Measurements from ENCODE around the gene MPC2. TPM values are rescaled to one million over a fixed set of nuclear protein-coding genes. Genes with fewer than 3 reads are reported as not detected.
"Not testable (repeated sequence)": the region's sequence is repeated elsewhere in the genome, so short reads cannot be mapped to it uniquely, and the experiment has no call there.

The MPC2 gene
- total RNA-seq, 2 experiments from 2014 or later, result 69.7 to 70.2 TPM

DNA sequence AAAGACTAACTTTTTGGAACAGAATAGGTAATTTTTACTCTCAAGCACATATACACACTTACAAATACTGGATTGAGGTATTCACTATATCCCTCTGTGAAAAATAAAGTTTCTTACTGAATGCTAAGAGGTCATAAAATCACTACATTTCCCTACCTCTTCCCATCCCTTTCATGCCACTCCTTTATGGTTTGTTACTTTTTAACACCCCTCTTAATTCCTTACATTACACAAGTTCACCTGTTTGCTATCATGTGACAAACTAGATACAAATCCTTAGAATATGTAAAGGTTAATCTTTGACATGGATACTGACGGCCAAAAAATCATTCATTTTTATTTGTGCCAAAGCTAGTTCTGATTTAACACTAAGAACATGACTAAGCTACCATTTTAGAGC, 7.1 kb downstream of the MPC2 start:
- Mint-ChIP-seq H3K27ac (no peak overlapping the region), H3K36me3 (ENCODE audit: low read depth) (no peaks in the 10 kb centered on the region), H3K9me3 (no peaks in the 10 kb centered on the region), H3K27me3 (ENCODE audit: low read depth) (no peaks in the 10 kb centered on the region), H3K4me1 (ENCODE audit: low read depth) (peaks cover 24% of the 10 kb centered on the region), H3K4me3 (no peak overlapping the region)
- no peak for DNase-seq
- CTCF ChIA-PET, result interaction anchor here (0.6 to 1.4 kb wide), 5 partner anchors 16 to 84 kb away, joined by 3 read pairs; partner anchors contain the start of gene ADCY10
- intact Hi-C loops (cut with micrococcal nuclease), result loop anchor here (10.0 kb wide), 1 partner anchor 1965 kb away; the partner anchor contains the start of gene SCYL3

DNA sequence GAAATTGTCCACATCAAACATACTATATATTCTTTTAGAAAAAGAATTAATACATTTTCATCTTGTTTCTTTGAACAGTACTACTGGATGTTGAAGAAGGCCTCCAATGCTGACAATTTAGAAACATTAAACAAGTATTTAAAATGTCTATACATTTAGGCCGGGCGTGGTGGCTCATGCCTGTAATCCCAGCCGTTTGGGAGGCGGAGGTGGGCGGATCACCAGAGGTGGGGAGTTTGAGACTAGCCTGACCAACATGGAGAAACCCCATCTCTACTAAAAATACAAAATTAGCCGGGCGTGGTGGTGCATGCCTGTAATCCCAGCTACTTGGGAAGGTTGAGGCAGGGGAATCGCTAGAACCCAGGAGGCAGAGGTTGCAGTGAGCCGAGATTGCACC, 8.0 kb downstream of the MPC2 start:
- H3K27me3 Mint-ChIP-seq (ENCODE audit: low read depth); CTCF ChIA-PET; H3K27ac Mint-ChIP-seq; intact Hi-C loops (cut with micrococcal nuclease); H3K36me3 Mint-ChIP-seq (ENCODE audit: low read depth); H3K4me3 Mint-ChIP-seq; DNase-seq; H3K9me3 Mint-ChIP-seq: not testable (repeated sequence)
- peaks cover 17% of the 10 kb centered on the region for H3K4me1 Mint-ChIP-seq (ENCODE audit: low read depth)

DNA sequence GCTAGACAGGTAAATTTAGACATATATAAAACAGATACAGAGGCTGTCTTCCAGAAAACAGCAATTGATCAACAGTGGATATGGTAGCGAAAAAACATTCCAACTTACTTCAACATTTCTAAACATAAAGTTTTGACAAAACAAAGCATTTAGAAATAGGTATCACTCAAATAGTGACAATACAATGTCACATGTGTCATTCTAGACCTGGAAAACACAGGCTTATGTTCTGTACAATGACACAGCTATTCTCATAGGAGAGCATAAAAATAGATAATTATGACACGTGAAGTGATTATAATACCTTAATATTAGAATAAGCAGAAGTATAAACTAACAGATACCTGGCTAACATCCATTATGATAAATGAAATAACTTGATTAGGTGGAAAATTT, 8.4 kb downstream of the MPC2 start:
- CTCF ChIA-PET, result interaction anchor here (1.1 kb wide), 1 partner anchor 42 kb away, joined by 3 read pairs; no protein-coding TSS in a partner anchor
- Mint-ChIP-seq H3K9me3 (no peaks in the 10 kb centered on the region), H3K27ac (no peak overlapping the region), H3K27me3 (ENCODE audit: low read depth) (no peaks in the 10 kb centered on the region), H3K4me3 (no peak overlapping the region), H3K36me3 (ENCODE audit: low read depth) (no peaks in the 10 kb centered on the region), H3K4me1 (ENCODE audit: low read depth) (peaks cover 13% of the 10 kb centered on the region)
- intact Hi-C loops (cut with micrococcal nuclease), result no loop called here
- no peak for DNase-seq

DNA sequence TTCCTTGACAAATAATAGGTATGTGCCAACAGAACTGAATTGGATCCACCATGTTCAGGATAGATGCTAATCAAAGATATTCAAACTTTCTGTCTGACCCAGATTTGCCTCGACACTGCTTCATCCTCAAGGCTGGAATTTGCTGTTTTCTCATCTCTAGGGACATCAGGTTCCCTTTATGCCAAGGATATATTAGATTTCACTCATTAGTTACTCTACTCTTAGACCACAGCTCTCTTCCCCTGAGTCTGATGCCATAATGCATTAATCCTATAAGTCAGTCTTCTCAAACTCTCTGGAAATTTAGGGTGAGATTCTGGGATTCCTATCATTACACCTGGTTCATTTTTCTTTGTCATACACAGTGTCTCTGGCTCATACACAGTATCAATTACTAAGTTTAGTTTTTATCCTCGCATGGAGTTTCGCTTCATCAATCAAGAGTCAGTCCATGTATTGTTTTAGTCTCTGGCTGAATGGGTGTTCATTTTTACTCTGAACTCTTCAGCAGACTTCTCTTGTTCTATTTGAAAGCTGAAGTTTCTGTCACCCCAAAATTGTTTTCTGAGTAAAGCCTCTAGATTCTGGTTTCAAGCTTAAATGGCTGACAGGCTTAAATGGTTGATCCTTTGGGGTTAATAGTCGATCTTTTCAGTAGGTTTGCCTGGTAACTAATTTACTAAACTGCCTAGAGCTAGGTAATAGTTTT, 9.7 kb downstream of the MPC2 start:
- CTCF ChIA-PET, result interaction anchor here (0.8 to 1.4 kb wide), 4 partner anchors 9 to 157 kb away, joined by 3 to 5 read pairs (median 3); no protein-coding TSS in a partner anchor
- Mint-ChIP-seq H3K36me3 (ENCODE audit: low read depth) (peaks cover 3% of the 10 kb centered on the region), H3K4me3 (no peak overlapping the region), H3K9me3 (no peaks in the 10 kb centered on the region), H3K27ac (no peak overlapping the region), H3K27me3 (ENCODE audit: low read depth) (no peaks in the 10 kb centered on the region), H3K4me1 (ENCODE audit: low read depth) (peaks cover 13% of the 10 kb centered on the region)
- intact Hi-C loops (cut with micrococcal nuclease), result no loop called here
- no peak for DNase-seq

DNA sequence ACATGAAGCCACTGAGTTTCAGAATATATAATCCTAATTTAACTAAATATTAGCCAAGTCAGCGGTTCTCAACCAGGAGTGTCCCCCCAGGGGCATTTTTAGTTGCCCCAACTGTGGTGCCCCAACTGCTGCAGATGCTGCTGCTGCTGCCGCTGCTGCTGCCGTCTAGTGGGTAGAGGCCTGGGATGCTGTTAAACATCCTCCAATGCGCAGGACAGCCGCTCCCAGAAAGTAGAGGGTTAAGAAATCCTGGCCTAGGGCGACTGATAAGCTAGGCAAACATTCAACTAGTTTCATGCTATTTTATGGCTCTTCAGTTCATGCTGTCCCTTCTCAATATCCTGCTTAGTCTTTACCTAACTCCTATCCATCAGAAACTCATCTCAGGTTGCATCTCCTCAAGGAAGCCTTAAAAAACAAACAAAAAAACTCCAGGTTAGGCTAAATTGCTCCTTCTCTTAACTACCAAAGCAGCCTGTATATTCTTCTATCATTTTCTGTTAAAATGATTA, 10.3 kb downstream of the MPC2 start:
- Mint-ChIP-seq H3K4me3 (no peak overlapping the region), H3K36me3 (ENCODE audit: low read depth) (peaks cover 5% of the 10 kb centered on the region), H3K27ac (no peak overlapping the region), H3K27me3 (ENCODE audit: low read depth) (no peaks in the 10 kb centered on the region), H3K4me1 (ENCODE audit: low read depth) (peaks cover 17% of the 10 kb centered on the region), H3K9me3 (no peaks in the 10 kb centered on the region)
- intact Hi-C loops (cut with micrococcal nuclease), result no loop called here
- CTCF ChIA-PET, result interaction anchor here (1.4 kb wide), 1 partner anchor 9 kb away, joined by 5 read pairs; no protein-coding TSS in a partner anchor
- DNase-seq, result no peak

DNA sequence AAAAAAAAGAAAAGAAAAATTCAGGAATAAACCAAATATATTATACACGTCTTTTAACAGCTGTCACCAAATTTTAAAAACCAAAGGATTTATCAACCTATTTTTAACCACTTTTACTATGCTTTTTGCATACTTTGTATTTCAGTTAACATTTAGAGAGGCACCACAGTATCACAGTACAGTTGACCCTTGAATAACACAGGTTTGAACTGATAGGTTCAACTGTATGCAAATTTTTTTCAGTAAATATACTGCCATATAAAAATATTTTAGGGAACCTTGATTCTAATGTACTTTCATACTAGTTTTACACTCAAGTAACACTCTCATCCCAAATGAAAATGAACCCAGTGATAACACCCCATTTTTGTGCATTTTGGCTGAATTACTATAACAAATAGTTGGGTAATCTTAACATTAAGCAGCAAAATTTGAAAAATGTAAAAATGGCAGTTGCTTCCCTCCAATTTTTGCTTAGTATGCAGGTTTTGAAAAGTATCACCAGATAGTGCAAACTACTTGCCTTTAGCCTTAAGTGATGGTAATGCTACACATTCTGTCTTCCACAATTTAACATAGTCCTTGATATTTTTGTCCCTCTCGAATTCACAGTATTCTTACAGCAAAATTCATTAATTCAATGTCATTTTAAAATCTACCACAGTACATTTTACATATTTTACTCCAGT, 12.2 kb downstream of the MPC2 start:
- H3K4me3 Mint-ChIP-seq, result no peak overlapping the region
- H3K27ac Mint-ChIP-seq, result no peak overlapping the region
- CTCF ChIA-PET, result no interaction called here
- H3K4me1 Mint-ChIP-seq (ENCODE audit: low read depth), result peaks cover 15% of the 10 kb centered on the region
- peaks cover 5% of the 10 kb centered on the region for H3K36me3 Mint-ChIP-seq (ENCODE audit: low read depth)
- DNase-seq, result no peak
- no peaks in the 10 kb centered on the region for H3K27me3 Mint-ChIP-seq (ENCODE audit: low read depth)
- no peaks in the 10 kb centered on the region for H3K9me3 Mint-ChIP-seq
- intact Hi-C loops (cut with micrococcal nuclease), result no loop called here

DNA sequence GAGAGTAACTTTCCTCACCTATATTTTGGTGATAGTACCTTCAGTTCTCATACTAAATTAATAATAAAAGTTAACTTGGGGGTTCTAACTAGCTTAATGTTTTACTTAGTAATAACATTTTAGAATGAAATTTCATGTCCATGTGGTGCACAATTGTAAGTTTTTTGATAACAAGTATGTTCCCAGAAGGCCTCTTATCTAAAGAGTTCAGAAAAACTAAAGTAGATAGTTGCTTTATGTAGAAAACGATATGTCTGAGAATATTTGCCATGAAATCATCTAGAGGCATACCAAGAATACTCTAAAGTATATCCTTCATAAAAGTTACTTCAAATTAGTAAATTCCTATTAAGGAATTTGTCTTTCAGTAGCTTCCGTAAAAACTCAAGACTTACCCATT, 12.8 kb downstream of the MPC2 start:
- Mint-ChIP-seq H3K27ac (no peak overlapping the region), H3K27me3 (ENCODE audit: low read depth) (no peaks in the 10 kb centered on the region), H3K9me3 (no peaks in the 10 kb centered on the region), H3K4me3 (no peak overlapping the region), H3K36me3 (ENCODE audit: low read depth) (peaks cover 5% of the 10 kb centered on the region), H3K4me1 (ENCODE audit: low read depth) (peaks cover 15% of the 10 kb centered on the region)
- intact Hi-C loops (cut with micrococcal nuclease), result no loop called here
- DNase-seq, result no peak
- CTCF ChIA-PET, result no interaction called here

DNA sequence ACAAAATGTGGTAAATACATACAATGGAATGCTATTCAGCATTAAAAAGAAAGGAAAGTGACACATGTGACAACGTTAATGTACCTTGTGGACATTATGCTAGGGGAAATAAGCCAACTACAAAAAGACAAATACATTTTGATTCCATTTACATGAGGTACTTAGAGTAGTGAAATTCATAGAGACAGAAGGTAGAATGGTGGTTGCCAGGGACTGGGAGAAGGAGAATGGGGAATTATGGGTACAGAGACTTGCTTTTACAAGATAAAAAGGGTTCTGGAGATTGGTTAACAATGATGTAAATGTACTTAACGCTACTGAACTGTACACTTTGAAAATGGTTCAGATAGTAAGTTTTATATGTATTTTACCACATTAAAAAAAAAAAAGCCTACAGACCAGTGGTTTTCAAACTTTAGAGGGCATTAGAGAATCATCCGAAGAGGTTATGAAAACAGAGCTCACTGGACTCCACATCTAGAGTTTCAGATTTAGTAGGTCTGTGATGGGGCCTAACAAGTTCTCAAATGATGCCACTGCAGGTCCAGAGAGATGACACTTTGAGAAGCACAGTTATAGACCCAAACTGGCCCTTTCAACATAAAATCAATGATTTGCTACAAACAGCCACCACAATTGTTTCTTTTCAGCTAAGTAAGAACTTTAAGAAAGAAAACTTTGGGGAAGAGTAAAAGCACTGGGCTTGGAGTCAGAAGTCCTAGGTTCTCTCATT, 13.4 kb downstream of the MPC2 start:
- peaks cover 15% of the 10 kb centered on the region for H3K4me1 Mint-ChIP-seq (ENCODE audit: low read depth)
- DNase-seq, result no peak
- CTCF ChIA-PET, result no interaction called here
- peaks cover 5% of the 10 kb centered on the region for H3K36me3 Mint-ChIP-seq (ENCODE audit: low read depth)
- no peak overlapping the region for H3K27ac Mint-ChIP-seq
- intact Hi-C loops (cut with micrococcal nuclease), result no loop called here
- no peak overlapping the region for H3K4me3 Mint-ChIP-seq
- H3K9me3 Mint-ChIP-seq, result no peaks in the 10 kb centered on the region
- H3K27me3 Mint-ChIP-seq (ENCODE audit: low read depth), result no peaks in the 10 kb centered on the region

DNA sequence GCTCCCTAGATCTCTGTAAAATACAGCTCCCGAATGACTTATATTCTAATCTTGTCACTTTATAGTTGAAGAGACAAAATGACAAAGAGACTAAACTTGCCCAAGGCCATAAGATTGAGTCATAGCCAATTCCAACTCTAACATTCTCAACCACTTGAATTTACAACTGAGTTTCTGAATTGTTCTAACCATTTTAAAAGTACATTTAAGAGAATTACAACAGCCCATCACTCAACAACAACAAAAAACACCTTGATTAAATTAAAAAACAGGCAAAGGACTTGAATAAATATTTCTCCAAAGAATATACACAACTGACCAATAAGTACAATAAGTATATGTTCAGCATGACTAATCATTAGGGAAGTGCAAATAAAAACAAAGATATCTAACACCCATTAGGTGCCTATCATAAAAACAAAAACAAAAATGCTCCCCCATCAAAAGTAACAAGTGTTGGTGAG, 14.2 kb downstream of the MPC2 start:
- H3K4me1 Mint-ChIP-seq (ENCODE audit: low read depth), result peaks cover 15% of the 10 kb centered on the region
- no peak overlapping the region for H3K4me3 Mint-ChIP-seq
- CTCF ChIA-PET, result interaction anchor here (0.6 to 1.1 kb wide), 2 partner anchors 159 to 160 kb away, joined by 3 read pairs; no protein-coding TSS in a partner anchor
- peaks cover 8% of the 10 kb centered on the region for H3K36me3 Mint-ChIP-seq (ENCODE audit: low read depth)
- H3K27me3 Mint-ChIP-seq (ENCODE audit: low read depth), result no peaks in the 10 kb centered on the region
- H3K27ac Mint-ChIP-seq, result no peak overlapping the region
- H3K9me3 Mint-ChIP-seq, result no peaks in the 10 kb centered on the region
- intact Hi-C loops (cut with micrococcal nuclease), result no loop called here
- DNase-seq, result no peak

DNA sequence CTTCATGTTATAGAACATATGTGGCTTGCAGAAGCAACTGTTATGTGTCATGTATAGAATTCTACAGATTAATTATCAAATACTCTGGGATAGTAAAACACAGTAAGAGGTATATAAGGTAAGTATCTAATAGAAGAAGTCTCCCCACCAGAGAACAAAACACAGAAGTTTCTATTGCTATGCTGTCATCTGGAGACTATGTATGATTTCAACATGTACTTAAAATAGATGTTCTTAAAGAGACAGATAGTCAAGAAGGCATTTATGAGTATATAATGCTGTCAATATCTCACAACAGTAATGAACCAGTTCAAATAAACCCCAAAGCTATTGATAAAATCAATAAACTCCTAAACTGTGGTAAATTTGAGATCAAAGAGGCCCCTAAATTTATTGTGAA, 14.8 kb downstream of the MPC2 start:
- Mint-ChIP-seq H3K4me1 (ENCODE audit: low read depth) (peaks cover 12% of the 10 kb centered on the region), H3K27ac (no peak overlapping the region), H3K27me3 (ENCODE audit: low read depth) (no peaks in the 10 kb centered on the region), H3K4me3 (no peak overlapping the region), H3K9me3 (no peaks in the 10 kb centered on the region), H3K36me3 (ENCODE audit: low read depth) (peaks cover 8% of the 10 kb centered on the region)
- CTCF ChIA-PET, result interaction anchor here (0.6 to 1.1 kb wide), 2 partner anchors 160 to 161 kb away, joined by 3 read pairs; no protein-coding TSS in a partner anchor
- intact Hi-C loops (cut with micrococcal nuclease), result no loop called here
- DNase-seq, result no peak

DNA sequence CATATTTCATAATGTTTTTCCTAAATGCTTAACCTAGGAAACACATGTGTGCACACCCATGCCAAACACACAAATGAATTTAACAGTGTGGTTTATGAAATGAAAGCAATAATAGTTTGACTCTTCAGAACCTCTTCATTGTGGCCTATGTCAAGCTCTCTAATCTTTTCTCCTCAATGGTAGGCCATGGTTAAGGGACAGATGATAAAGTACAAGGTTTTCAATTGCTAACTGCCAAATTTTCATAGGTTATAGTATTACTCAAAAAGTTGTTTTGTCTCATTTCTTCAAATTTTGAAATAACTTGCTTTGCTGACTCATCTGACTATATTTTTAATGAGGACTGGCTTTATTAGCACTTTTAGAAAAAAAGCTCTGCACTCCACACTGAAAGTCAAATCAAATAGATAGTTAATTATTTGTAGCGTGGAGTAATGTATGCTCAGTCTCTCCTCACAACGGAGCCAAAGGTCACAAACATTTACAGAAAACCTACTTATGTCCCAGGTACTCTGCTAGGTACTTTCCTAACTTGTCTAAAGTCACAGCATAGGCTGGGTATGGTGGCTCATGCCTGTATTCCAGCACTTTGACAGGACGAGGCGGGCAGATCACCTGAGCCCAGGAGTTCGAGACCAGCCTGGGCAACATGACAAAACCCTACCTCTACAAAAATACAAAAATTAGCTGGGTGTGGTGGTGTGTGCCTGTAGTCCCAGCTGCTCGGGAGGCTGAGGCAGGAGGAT, 19.9 kb downstream of the MPC2 start:
- Mint-ChIP-seq H3K36me3 (ENCODE audit: low read depth) (peaks cover 5% of the 10 kb centered on the region), H3K27me3 (ENCODE audit: low read depth) (no peaks in the 10 kb centered on the region), H3K9me3 (no peaks in the 10 kb centered on the region), H3K27ac (no peak overlapping the region), H3K4me1 (ENCODE audit: low read depth) (peaks cover 1% of the 10 kb centered on the region), H3K4me3 (no peak overlapping the region)
- DNase-seq, result no peak
- CTCF ChIA-PET, result no interaction called here
- intact Hi-C loops (cut with micrococcal nuclease), result no loop called here

DNA sequence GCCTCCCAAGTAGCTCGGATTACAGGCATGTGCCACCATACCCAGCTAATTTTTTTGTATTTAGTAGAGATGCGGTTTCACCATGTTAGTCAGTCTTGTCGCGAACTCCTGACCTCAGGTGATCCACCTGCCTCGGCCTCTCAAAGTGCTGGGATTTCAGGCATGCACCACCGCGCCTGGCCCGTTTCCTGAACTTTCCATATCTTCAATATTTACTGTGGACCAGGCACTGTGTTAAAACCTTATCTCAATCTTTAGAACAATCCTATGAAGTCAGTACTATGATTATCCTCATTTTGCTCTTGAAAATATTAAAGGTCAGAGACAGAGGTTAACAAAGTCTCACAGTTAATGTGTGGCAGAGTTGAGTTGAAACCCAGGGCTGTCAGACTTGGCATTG, 21.3 kb downstream of the MPC2 start:
- Mint-ChIP-seq H3K27me3 (ENCODE audit: low read depth) (peaks cover 2% of the 10 kb centered on the region), H3K27ac (no peak overlapping the region), H3K9me3 (no peaks in the 10 kb centered on the region), H3K4me1 (ENCODE audit: low read depth) (no peaks in the 10 kb centered on the region), H3K4me3 (no peak overlapping the region), H3K36me3 (ENCODE audit: low read depth) (peaks cover 5% of the 10 kb centered on the region)
- no peak for DNase-seq
- CTCF ChIA-PET, result no interaction called here
- intact Hi-C loops (cut with micrococcal nuclease), result no loop called here
